NT2/D1 (cell line): ENCODE measurements around the gene CMPK2.

ENCODE experiments used
- YY1 ChIP-seq: IDR thresholded peaks from 2 replicates; pipeline ENCODE4 v1.6.1; 2011; ENCODE audit not compliant: insufficient read length, insufficient read depth
- ZNF274 ChIP-seq: IDR thresholded peaks from 2 replicates; pipeline ENCODE4 v1.6.1; 2011; ENCODE audit warnings: mild to moderate bottlenecking, low read depth, low read length

- TF ChIP-seq ZNF274 (no peak), YY1 (no peak)
These were observed 17.9 kb upstream of the CMPK2 start for GRCh38 chr2:6883448-6884122.
